GM18858 (cell line): ENCODE data around the gene CFAP46.
"Not testable (repeated sequence)": the region's sequence is repeated elsewhere in the genome, so short reads cannot be mapped to it uniquely, and the experiment has no call there.

ENCODE experiments used
- ATAC-seq: cut with Tn5 transposase; IDR thresholded peaks from one replicate; pipeline ENCODE4 v1.9.1; 2021; ENCODE audit not compliant: unreplicated experiment

CFAP46 gene

GRCh38 chr10:132979491-132980425 is 37.4 kb upstream of the CFAP46 start:
- ATAC-seq: no peak

- no peak for ATAC-seq
These were observed 36.2 kb upstream of the CFAP46 start for GRCh38 chr10:132978542-132978941.

- no peak for ATAC-seq
These were observed 35.4 kb upstream of the CFAP46 start for GRCh38 chr10:132977807-132978206.

GRCh38 chr10:132977076-132977475 is 34.7 kb upstream of the CFAP46 start:
- ATAC-seq: no peak

GRCh38 chr10:132975831-132976682 is 33.7 kb upstream of the CFAP46 start:
- no peak for ATAC-seq

GRCh38 chr10:132974886-132975830 is 32.8 kb upstream of the CFAP46 start:
- ATAC-seq: no peak

GRCh38 chr10:132974249-132974796 is 32.0 kb upstream of the CFAP46 start:
- no peak for ATAC-seq

- ATAC-seq: no peak
These were observed 31.5 kb upstream of the CFAP46 start for GRCh38 chr10:132973903-132974241.

GRCh38 chr10:132972986-132973902 is 30.9 kb upstream of the CFAP46 start:
- ATAC-seq: no peak

- ATAC-seq: no peak
These were observed 30.0 kb upstream of the CFAP46 start for GRCh38 chr10:132972149-132972985.

GRCh38 chr10:132971448-132972148 is 29.2 kb upstream of the CFAP46 start:
- ATAC-seq: no peak

- ATAC-seq: no peak
These were observed 28.5 kb upstream of the CFAP46 start for GRCh38 chr10:132970641-132971438.

GRCh38 chr10:132967540-132967939 is 25.2 kb upstream of the CFAP46 start:
- no peak for ATAC-seq

GRCh38 chr10:132965411-132966057 is 23.2 kb upstream of the CFAP46 start:
- ATAC-seq: no peak

- not testable (repeated sequence) for ATAC-seq
These were observed 22.5 kb upstream of the CFAP46 start for GRCh38 chr10:132964707-132965410.

GRCh38 chr10:132964231-132964630 is 21.9 kb upstream of the CFAP46 start:
- ATAC-seq: no peak
